Measurements from ENCODE around the gene SNRNP70.
"Not testable (repeated sequence)": the region's sequence is repeated elsewhere in the genome, so short reads cannot be mapped to it uniquely, and the experiment has no call there.

Gene SNRNP70

GRCh38 chr19:49085020-49085867 is at the start of gene SNRNP70:
Gene SNRNP70 (plus strand): TSS chr19:49085451. CDS start chr19:49086415, 964 bp downstream.
- ATAC-seq (ENCODE audit: low read depth) (peak; percentile 87), DNase-seq (ENCODE audit: low spot score in 2 of 2) (peak; percentile 97 to 99)
- peaks cover 9% of the 10 kb centered on the region for H3K36me3 Mint-ChIP-seq
- H3K27me3 Mint-ChIP-seq, result peaks cover 4% of the 10 kb centered on the region
- peak within 1 kb of the TSS; percentile 77 for H3K27ac Mint-ChIP-seq
- peaks cover 14% of the 10 kb centered on the region for H3K4me1 Mint-ChIP-seq
- peak within 1 kb of the TSS; percentile 94 for H3K4me3 Mint-ChIP-seq
- H3K9me3 Mint-ChIP-seq, result no peaks in the 10 kb centered on the region

GRCh38 chr19:49036815-49037214 is 48.4 kb upstream of the SNRNP70 start, which contains the start of gene CGB1:
Gene CGB1 (minus strand): TSS chr19:49036895. CDS start chr19:49036711, 184 bp downstream.
- not testable (repeated sequence) for H3K9me3 Mint-ChIP-seq; H3K27me3 Mint-ChIP-seq; DNase-seq (ENCODE audit: low spot score in 2 of 2); H3K36me3 Mint-ChIP-seq; H3K27ac Mint-ChIP-seq; ATAC-seq (ENCODE audit: low read depth); H3K4me1 Mint-ChIP-seq; H3K4me3 Mint-ChIP-seq

GRCh38 chr19:49038111-49038510 is 47.1 kb upstream of the SNRNP70 start:
- ATAC-seq (ENCODE audit: low read depth); H3K27ac Mint-ChIP-seq; H3K36me3 Mint-ChIP-seq; H3K4me3 Mint-ChIP-seq; DNase-seq (ENCODE audit: low spot score in 2 of 2); H3K4me1 Mint-ChIP-seq; H3K27me3 Mint-ChIP-seq; H3K9me3 Mint-ChIP-seq: not testable (repeated sequence)

- not testable (repeated sequence) for H3K27ac Mint-ChIP-seq; H3K36me3 Mint-ChIP-seq; H3K27me3 Mint-ChIP-seq; DNase-seq (ENCODE audit: low spot score in 2 of 2); H3K4me1 Mint-ChIP-seq; H3K4me3 Mint-ChIP-seq; ATAC-seq (ENCODE audit: low read depth); H3K9me3 Mint-ChIP-seq
These were observed 46.5 kb upstream of the SNRNP70 start for GRCh38 chr19:49038557-49039276.

GRCh38 chr19:49039736-49040135 is 45.5 kb upstream of the SNRNP70 start:
- H3K4me1 Mint-ChIP-seq; H3K36me3 Mint-ChIP-seq; DNase-seq (ENCODE audit: low spot score in 2 of 2); H3K4me3 Mint-ChIP-seq; ATAC-seq (ENCODE audit: low read depth); H3K27ac Mint-ChIP-seq; H3K9me3 Mint-ChIP-seq; H3K27me3 Mint-ChIP-seq: not testable (repeated sequence)

- Mint-ChIP-seq H3K36me3 (no peaks in the 10 kb centered on the region), H3K4me3 (no peak overlapping the region), H3K9me3 (no peaks in the 10 kb centered on the region), H3K27ac (no peak overlapping the region), H3K27me3 (peaks cover 4% of the 10 kb centered on the region), H3K4me1 (peaks cover 3% of the 10 kb centered on the region)
- ATAC-seq (ENCODE audit: low read depth) (no peak), DNase-seq (ENCODE audit: low spot score in 2 of 2) (no peak)
These were observed 43.1 kb upstream of the SNRNP70 start for GRCh38 chr19:49042177-49042576.

GRCh38 chr19:49042666-49043065 is 42.6 kb upstream of the SNRNP70 start:
- H3K4me3 Mint-ChIP-seq; ATAC-seq (ENCODE audit: low read depth); DNase-seq (ENCODE audit: low spot score in 2 of 2); H3K4me1 Mint-ChIP-seq; H3K9me3 Mint-ChIP-seq; H3K27ac Mint-ChIP-seq; H3K27me3 Mint-ChIP-seq; H3K36me3 Mint-ChIP-seq: not testable (repeated sequence)

- ATAC-seq (ENCODE audit: low read depth); H3K27me3 Mint-ChIP-seq; H3K27ac Mint-ChIP-seq; DNase-seq (ENCODE audit: low spot score in 2 of 2); H3K36me3 Mint-ChIP-seq; H3K4me1 Mint-ChIP-seq; H3K4me3 Mint-ChIP-seq; H3K9me3 Mint-ChIP-seq: not testable (repeated sequence)
These were observed 41.7 kb upstream of the SNRNP70 start, which contains the start of gene CGB5 for GRCh38 chr19:49043548-49043947. Gene CGB5 (plus strand): TSS chr19:49043848. CDS start chr19:49044210, 362 bp downstream.

GRCh38 chr19:49049011-49049410 is 36.2 kb upstream of the SNRNP70 start, which contains the start of gene CGB8:
Gene CGB8 (minus strand): TSS chr19:49049111. CDS start chr19:49048739, 372 bp downstream.
- not testable (repeated sequence) for H3K27ac Mint-ChIP-seq; H3K4me1 Mint-ChIP-seq; H3K36me3 Mint-ChIP-seq; ATAC-seq (ENCODE audit: low read depth); H3K27me3 Mint-ChIP-seq; H3K4me3 Mint-ChIP-seq; H3K9me3 Mint-ChIP-seq; DNase-seq (ENCODE audit: low spot score in 2 of 2)

GRCh38 chr19:49049834-49050233 is 35.4 kb upstream of the SNRNP70 start:
- not testable (repeated sequence) for H3K27me3 Mint-ChIP-seq; H3K27ac Mint-ChIP-seq; H3K9me3 Mint-ChIP-seq; H3K36me3 Mint-ChIP-seq; ATAC-seq (ENCODE audit: low read depth); H3K4me1 Mint-ChIP-seq; DNase-seq (ENCODE audit: low spot score in 2 of 2); H3K4me3 Mint-ChIP-seq

- not testable (repeated sequence) for H3K9me3 Mint-ChIP-seq; H3K4me1 Mint-ChIP-seq; H3K36me3 Mint-ChIP-seq; H3K27me3 Mint-ChIP-seq; H3K4me3 Mint-ChIP-seq; H3K27ac Mint-ChIP-seq; ATAC-seq (ENCODE audit: low read depth); DNase-seq (ENCODE audit: low spot score in 2 of 2)
These were observed 34.7 kb upstream of the SNRNP70 start for GRCh38 chr19:49050376-49051033.

- ATAC-seq (ENCODE audit: low read depth), result peak; percentile 82
- H3K9me3 Mint-ChIP-seq, result peaks cover 2% of the 10 kb centered on the region
- no peak overlapping the region for H3K27ac Mint-ChIP-seq
- H3K27me3 Mint-ChIP-seq, result peaks cover 21% of the 10 kb centered on the region
- H3K4me1 Mint-ChIP-seq, result peaks cover 16% of the 10 kb centered on the region
- peak overlapping the region; percentile 79 for H3K4me3 Mint-ChIP-seq
- DNase-seq (ENCODE audit: low spot score in 2 of 2), result peak; percentile 46 to 63
- peaks cover 2% of the 10 kb centered on the region for H3K36me3 Mint-ChIP-seq
These were observed 28.9 kb upstream of the SNRNP70 start for GRCh38 chr19:49056101-49056901.

GRCh38 chr19:49056902-49057596 is 28.2 kb upstream of the SNRNP70 start:
- peak in 1 of 2 donors; percentile 31 for DNase-seq (ENCODE audit: low spot score in 2 of 2)
- H3K4me1 Mint-ChIP-seq, result peaks cover 16% of the 10 kb centered on the region
- peaks cover 25% of the 10 kb centered on the region for H3K27me3 Mint-ChIP-seq
- not testable (repeated sequence) for ATAC-seq (ENCODE audit: low read depth); H3K36me3 Mint-ChIP-seq; H3K9me3 Mint-ChIP-seq; H3K27ac Mint-ChIP-seq
- peak overlapping the region; percentile 79 for H3K4me3 Mint-ChIP-seq

All from memory B cell (primary cell).